Inferior parietal cortex (tissue), 1 donor: ENCODE measurements around the gene OR6C68.
"Not testable (repeated sequence)": the region's sequence is repeated elsewhere in the genome, so short reads cannot be mapped to it uniquely, and the experiment has no call there.

Experiments used
- DNase-seq: peaks from one replicate; pipeline ENCODE4 v3.0.0-alpha.2; 2016; ENCODE audit errors: extremely low spot score

Gene OR6C68

DNA sequence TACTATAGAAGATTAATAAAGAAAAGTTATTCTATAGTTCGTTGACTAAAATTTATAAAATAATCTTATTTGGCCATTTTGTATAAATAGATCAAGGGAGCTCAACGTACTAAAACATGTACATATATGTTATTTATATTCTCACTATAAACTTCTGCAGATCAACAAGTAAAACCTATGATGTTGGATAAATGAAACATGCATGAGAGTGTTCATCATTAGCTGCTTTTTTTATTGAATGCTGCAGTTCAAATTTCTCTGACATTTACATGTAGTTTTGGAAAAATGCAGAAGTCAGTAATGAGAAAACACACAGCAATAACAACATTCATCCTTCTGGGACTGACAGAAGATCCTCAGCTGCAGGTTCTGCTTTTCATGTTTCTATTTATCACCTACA, at the start of gene OR6C68:
OR6C68 (plus strand) TSS at position 301 of the 400 bp plus-strand sequence; CDS start at position 301, 0 bp downstream.
- no peak for DNase-seq

DNA sequence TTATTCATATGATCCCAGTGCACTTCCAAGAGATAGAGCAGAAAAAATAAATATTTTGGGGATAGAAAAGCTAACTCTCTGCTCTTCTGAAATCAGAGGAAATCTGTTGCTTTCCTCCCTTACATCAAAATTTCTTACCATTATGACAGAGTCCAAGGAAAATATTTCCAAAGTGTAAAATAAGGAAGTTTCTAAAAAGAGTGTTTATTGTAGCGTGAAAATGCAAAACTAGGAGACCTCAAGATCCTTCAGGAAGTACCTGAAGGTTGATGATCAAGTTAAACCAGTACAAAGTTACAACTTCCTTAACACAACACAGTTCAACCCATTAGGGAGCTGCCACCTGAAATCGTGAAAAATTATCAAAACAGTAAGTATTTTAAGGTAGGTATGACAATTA, 48.4 kb upstream of the OR6C68 start, which contains the start of gene OR6C2:
OR6C2 (plus strand) TSS at position 301 of the 400 bp plus-strand sequence. CDS start 8,138 bp downstream, outside the sequence.
- DNase-seq = no peak

DNA sequence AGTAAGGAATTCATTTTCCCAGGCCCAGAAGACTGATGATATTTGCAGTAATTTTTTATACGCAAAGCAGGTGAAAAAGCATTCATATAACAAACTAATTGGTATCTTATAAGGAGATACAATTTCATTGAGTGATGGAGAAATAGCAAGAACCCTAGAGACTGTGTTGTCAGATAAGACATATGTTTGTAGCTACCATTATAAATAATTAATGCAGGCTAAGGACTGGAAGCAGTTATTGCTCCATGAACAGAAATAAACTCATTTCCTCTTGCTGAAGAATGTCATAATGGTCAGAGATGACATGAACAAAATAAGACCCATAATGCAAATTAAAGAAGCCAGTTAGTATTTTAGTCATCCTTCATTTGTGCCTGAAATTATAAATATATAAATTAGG, 46.8 kb upstream of the OR6C68 start:
- no peak for DNase-seq

DNA sequence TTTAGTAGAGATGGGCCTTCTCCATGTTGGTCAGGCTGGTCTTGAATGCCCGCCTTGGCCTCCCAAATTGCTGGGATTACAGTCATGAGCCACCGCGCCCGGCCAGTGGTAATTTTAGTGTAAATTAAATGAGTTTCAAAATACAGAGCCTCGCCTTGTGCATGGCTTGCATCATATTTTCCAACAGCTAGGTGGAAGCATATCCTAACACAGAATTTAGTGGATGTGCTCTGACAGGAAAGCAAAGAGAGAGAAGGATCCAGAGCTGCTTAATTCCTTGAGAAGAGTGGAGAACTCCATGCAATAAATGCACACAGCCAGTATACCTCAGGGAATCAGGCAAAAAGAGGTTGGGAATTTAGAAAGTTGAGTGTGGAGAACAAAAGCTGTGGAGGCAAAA, 45.9 kb upstream of the OR6C68 start:
- peak; percentile 2 for DNase-seq

DNA sequence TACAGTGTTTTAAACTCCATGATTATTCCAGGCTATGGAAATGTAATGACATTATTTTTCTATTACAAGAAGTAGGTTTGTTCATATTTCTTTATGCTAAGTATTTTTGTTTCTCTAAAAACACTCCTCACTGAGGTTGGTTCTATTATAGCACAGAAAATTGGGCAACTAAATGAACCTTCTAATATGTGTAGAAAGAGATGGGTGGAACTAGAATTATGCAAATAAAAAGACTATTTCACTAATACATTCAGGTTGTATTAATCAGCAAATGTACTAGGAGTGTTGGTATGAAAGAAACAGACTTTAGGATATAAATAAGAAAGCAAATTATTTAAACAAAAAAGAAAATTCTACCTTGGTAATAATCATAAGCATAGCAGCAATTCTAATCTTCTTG, 43.4 kb upstream of the OR6C68 start:
- DNase-seq = no peak

DNA sequence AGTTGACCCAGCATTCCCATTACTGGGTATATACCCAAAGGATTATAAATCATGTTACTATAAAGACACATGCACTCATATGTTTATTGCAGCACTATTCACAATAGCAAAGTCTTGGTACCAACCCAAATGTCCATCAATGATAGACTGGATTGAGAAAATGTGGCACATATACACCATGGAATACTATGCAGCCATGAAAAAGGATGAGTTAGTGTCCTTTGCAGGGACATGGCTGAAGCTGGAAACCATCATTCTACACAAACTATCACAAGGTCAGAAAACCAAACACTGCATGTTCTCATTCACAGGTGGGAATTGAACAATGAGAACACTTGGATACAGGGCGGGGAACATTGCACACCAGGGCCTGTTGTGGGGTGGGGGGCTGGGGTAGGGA, 27.3 kb upstream of the OR6C68 start:
- not testable (repeated sequence) for DNase-seq

DNA sequence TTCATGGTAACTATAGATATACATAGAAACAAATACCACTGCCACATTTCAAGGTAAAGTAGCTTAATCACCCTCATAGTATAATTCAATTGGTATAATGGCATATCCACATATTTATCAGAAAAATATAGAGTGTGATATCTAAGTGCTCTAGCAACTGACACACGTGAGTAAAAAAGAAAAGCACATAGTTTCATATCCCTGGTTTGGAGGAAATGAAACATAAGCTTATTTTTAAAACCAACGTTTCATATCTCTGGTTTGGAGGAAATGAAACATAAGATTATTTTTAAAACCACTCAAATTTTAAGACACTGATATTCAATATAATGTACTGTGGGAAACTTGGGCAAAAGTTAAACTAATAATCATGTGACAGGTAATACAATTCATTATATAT, 24.3 kb upstream of the OR6C68 start:
- DNase-seq = no peak

DNA sequence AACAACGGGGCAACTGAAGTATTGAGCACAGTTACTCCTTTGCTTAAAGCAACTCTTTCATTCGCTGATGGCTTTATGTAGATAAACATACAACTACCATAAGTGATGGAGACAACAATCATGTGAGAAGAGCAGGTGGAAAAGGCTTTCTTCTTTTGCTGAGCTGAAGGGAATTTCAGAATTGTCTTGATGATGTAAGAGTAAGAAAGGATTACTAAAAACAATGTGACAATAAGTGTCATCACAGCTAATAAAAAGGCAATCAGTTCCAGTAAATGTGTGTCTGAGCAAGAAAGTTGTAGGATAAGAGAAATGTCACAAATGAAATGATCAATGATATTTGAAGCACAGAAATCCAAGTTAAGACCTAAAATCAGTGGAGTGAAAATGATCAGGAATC, 22.9 kb upstream of the OR6C68 start:
- no peak for DNase-seq

DNA sequence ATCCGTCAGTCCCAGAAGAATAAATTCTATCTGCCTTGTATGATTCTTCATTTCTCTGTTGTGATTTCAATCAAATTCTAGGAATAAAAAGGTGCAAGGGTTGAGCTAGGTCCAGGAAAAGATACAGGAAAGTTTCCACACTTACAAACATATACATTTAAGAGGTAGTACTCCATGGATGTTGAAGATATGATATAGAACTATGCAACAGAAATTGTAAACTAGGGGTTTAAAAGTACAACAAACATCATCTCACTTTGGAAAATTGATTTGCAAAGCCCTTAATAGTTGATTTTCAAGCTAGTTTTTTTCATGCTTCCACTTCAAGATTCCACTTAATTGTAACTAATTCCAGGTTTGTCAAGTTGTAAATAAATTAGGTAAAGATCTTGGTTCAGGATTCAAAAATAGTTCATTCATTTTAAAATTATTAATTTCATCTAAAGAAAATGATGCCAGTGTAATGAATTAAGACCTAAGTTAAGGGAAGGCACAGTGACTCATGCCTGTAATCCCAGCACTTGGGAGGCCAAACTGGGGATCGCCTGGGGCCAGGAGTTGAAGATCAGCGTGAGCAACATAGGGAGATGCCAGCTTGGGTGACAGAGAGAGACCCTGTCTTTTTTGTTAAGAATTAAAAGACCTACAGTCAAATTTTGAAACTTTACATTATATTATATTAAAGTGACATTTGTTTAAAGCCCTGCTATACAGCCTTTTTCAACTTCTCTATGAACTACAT, 21.9 kb upstream of the OR6C68 start, which contains the start of gene OR6C70:
OR6C70 (minus strand) TSS at position 51 of the 742 bp plus-strand sequence; CDS start at position 51, 0 bp downstream.
- no peak for DNase-seq

DNA sequence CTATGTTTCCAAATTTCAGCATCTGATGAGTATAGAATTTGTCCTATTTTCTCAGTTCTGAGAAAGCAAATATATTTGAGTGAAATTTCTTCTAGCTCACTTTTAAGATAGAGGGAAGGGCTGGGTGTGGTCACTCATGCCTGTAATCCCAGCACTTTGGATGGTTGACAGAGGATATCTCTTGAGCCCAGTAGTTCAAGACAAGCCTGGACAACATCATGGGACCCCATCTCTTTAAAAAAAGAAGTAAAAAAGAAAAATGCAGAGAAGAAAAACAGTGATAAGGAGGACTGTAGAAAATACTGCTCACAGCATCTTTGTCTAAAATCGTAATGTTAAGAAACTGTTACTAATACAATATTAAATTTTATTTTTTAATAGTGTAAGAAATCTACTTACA, 19.9 kb upstream of the OR6C68 start:
- DNase-seq = no peak

DNA sequence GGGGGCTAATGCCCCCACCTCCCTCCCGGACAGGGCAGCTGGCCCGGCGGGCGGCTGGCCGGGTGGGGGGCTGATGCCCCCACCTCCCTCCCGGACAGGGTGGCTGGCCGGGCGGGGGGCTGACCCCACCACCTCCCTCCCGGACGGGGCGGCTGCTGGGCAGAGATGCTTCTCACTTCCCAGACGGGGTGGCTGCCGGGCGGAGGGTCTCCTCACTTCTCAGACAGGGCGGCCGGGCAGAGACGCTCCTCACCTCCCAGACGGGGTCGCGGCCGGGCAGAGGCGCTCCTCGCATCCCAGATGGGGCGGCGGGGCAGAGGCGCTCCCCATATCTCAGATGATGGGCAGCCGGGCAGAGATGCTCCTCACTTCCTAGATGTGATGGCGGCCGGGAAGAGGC, 13.0 kb upstream of the OR6C68 start:
- not testable (repeated sequence) for DNase-seq

DNA sequence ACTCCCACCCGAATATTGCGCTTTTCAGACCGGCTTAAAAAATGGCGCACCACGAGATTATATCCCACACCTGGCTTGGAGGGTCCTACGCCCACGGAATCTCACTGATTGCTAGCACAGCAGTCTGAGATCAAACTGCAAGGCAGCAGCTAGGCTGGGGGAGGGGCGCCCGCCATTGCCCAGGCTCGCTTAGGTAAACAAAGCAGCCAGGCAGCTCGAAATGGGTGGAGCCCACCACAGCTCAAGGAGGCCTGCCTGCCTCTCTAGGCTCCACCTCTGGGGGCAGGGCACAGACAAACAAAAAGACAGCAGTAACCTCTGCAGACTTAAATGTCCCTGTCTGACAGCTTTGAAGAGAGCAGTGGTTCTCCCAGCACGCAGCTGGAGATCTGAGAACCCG, 7.9 kb upstream of the OR6C68 start:
- DNase-seq = not testable (repeated sequence)

DNA sequence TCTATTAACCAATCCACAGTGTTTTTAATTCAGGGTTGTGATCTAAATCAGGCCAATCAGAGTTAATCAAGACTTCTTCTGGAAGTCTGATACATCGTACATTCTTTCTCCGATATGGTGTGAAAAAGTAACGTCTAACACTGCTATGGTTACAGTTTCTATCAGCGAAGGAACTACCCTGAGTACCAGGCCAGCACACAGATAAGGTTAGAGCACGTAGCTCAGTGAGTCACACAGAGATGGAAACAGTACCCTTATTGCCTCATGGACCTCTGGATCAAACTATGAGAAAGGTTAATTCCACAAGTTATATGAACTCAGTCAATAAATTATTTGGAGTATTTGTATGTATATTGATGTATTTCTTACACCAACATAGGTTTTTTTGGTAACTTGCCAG, 3.3 kb downstream of the OR6C68 start:
- DNase-seq = no peak

DNA sequence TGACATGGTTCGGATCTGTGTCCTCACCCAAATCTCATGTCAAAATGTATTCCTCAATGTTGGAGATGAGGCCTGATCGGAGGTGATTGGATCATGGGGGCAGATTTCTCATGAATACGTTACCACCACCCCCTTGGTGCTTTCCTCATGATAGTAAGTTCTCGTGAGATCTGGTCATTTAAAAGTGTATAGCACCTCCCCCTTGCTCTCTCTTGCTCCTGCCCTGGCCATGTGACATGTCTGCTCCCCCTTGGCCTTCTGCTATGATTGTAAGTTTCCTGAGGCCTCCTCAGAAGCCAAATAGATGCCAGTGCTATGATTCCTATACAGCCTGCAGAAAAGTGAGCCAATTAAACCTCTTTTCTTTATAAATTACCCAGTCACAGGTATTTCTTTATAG, 7.1 kb downstream of the OR6C68 start:
- DNase-seq = no peak

DNA sequence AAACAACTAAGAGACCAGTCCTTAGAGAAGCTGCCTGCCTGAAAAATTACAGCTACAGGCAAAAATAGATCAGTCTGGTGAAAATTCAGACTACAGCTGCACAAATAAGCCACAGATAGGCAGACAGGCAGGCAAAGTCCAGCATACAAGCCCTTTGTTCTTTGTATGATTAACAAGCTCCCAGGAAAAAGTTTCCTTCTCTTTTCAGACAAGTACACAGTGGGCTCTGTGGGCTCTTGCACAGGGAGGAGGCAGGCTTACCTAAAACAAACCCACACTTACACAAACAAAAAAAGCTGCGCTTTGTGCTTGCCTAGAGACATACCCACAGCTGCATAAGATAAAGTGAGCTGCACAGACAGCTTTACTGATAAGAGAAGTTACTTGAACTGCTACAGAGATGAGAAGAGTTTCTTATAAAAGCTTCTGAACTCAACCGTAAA, 7.7 kb downstream of the OR6C68 start:
- no peak for DNase-seq

DNA sequence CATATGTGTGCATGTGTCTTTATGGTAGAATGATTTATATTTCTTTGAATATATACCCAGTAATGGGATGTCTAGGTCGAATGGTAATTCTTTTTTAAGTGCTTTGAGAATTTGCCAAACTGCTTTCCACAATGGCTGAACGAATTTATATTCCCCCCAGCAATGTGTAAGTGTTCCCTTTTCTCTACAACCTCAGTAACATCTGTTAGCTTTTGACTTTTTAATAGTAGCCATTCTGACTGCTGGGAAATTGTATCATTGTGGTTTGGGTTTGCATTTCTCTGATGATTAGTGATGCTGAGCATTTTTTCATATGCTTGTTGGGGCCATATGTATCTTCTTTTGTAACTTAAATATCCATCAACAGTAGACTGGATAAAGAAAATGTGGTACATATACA, 9.4 kb downstream of the OR6C68 start:
- DNase-seq = no peak

DNA sequence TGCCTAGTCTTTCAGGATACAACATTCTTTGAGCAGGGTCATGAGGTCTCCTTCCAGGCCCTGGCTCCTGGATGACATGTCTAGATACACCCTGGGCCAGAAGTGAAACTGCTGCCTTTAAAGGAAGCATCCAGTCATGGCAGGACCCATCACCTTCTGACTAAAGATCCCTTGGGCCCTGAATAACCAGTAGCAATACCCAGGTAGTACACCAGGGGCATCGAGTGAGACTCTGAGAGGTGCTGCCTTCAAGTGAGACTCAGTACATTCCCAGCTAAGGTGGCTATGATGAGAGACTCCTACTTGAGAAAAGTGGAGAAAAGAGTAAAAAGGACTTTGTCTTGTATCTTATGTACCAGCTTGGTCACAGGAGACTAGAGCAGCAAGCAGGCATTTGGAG, 23.5 kb downstream of the OR6C68 start:
- DNase-seq = no peak

DNA sequence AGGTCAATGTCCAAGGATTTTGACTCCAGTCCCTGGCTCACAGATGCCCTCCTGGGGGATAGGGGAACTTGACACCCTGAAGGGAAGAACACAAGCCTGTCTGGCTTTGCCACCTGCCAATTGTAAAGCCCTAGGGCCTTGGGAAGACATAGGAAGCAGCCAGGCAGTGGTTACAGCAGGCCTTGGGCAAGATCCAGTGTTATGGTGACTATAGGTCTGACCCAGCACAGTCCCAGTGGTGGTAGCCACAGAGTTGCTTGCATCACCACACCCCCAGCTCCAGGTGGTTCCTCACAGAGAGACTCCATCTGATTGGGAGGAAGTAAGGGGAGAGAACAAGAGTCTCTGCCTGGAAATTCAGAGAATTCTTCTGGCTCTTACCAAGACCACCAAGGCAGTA, 24.2 kb downstream of the OR6C68 start:
- DNase-seq = no peak
